RWPE1 (cell line): ENCODE data around the gene PABPC1L.

Experiments used
- CTCF ChIA-PET: fragments of 350-600 bp; sonication (Branson Sonifier 250); formaldehyde crosslinking; extraction: SDS; loops from one replicate; lab custom pipeline; 2021; lab: Yijun Ruan, JAX
- POLR2A ChIA-PET: fragments of 400-600 bp; formaldehyde crosslinking; extraction: SDS; loops from one replicate; lab custom pipeline; 2020; ENCODE audit warnings: antibody characterized with exemption; ENCODE audit not compliant: low non-redundant PET; lab: Yijun Ruan, JAX
- DNase-seq: peaks from one replicate; pipeline ENCODE4 v3.0.0; 2012; ENCODE audit warnings: low spot score
- H3K27ac ChIP-seq: fragments of 450-650 bp; 2 replicates; pipeline ENCODE4 v1.5.1; 2017
- CTCF ChIP-seq: fragments of 450-650 bp; conservative IDR thresholded peaks from 2 replicates; pipeline ENCODE4 v1.5.1; 2017; ENCODE audit warnings: low read depth, mild to moderate bottlenecking

The PABPC1L gene

GRCh38 chr20:44936510-44936909 lies 26.6 kb downstream of the PABPC1L start:
- ChIA-PET CTCF (interaction anchor here (0.5 to 0.6 kb wide), 2 partner anchors 54 to 334 kb away, joined by 3 to 4 read pairs; no protein-coding TSS in a partner anchor), POLR2A (no interaction called here)
- no peak for TF ChIP-seq CTCF

DNA sequence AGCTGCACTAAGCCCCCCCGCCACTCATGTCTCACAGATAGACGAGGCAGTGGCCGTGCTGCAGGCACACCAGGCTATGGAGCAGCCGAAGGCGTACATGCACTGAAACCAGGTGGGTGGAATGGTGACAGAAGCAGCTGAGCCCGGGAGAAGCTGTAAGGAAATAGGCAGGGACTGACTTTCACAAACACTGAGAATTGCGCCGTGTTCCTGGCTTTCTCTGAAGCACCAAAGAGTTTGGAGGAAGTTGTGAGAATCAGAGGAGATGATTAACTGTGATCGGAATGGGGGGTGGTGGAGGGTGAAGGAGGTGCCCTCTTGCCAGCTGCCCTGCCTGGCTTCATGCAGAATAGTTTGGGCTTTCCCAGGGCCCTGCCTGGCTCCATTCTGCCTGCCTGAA lies 28.8 kb downstream of the PABPC1L start:
- ChIA-PET CTCF (interaction anchor here (0.8 kb wide), 1 partner anchor 20 kb away, joined by 3 read pairs; no protein-coding TSS in a partner anchor), POLR2A (no interaction called here)
- no peak for TF ChIP-seq CTCF
- no peak for DNase-seq
- peak overlapping the region; percentile 24 for H3K27ac ChIP-seq

More at GRCh38 chr20:44936510-44936909, 26.6 kb downstream of the PABPC1L start:
- DNase-seq, result no peak
- no peak overlapping the region for H3K27ac ChIP-seq

DNA sequence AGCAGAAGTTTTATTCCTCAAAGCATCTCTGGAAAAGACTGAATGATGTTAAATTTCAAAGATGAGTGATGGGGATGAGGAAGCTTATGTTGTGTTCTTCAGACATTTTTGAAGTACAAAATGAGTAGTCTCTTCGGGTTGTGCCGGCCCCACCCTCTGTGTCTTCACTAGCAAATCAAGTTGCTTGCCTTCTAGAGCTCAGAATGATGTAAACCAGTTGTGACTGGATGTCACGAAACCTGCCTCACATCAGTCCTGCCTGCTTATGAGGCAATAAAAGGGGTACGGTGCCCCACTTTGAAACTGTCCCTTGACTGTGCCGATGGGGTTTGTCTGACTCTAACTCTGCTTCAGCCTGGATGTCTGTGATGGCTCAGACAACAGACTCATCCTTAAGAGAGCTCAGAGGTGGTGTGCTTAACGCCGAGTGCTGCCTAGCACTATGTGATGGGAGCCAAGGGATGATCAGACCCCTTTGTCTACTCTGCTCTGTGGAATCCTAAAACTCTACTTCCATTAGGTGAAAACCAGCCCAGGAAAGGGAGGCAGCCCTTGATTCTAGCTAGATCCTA lies 31.3 kb downstream of the PABPC1L start:
- no peak for TF ChIP-seq CTCF
- ChIA-PET POLR2A (interaction anchor here (0.6 kb wide), 1 partner anchor 533 kb away, joined by 8 read pairs; no protein-coding TSS in a partner anchor), CTCF (interaction anchor here (0.5 to 1.3 kb wide), 5 partner anchors 74 to 352 kb away, joined by 3 to 5 read pairs (median 3); no protein-coding TSS in a partner anchor)
- no peak for DNase-seq
- no peak overlapping the region for H3K27ac ChIP-seq

DNA sequence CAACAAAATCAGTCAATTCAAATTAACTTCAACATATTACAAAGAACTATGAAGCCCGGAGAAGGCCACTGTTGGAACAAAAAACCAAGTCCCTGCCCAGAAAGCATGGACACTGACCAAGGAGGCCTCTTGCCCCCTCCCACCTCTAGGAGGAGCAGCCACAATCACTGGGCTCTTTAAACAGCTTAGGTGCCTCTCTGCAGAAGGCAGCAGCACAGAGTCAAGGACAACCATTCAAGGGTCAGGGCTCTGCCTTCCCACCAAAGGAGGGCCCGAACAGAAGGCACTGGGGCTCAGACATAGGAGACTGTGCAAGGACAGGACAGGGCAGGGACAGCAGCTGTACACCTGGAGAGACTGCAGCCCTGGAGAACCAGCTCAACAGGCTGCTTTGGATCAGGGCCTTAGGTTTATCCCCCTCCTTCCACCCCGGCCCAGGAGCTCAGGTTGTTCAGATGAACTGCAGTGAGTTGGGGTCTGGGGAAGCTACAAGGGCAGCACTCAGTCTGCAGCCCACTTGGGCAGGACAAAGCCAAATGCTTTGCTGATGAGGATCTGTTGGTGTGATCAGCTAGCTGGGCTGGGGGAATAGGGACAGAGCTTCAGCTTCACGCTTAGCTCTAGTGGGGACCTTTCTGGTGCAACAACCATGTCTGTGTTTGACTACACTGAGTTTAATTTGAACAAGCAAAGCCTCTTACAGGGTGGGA lies 32.6 kb downstream of the PABPC1L start:
- TF ChIP-seq CTCF, result no peak
- no peak for DNase-seq
- ChIA-PET CTCF (interaction anchor here (0.5 to 1.4 kb wide), 6 partner anchors 10 to 351 kb away, joined by 3 to 7 read pairs (median 4); no protein-coding TSS in a partner anchor), POLR2A (interaction anchor here (0.7 kb wide), 2 partner anchors 9 to 12 kb away, joined by 3 read pairs; no protein-coding TSS in a partner anchor)
- H3K27ac ChIP-seq, result peak overlapping the region; percentile 15

DNA sequence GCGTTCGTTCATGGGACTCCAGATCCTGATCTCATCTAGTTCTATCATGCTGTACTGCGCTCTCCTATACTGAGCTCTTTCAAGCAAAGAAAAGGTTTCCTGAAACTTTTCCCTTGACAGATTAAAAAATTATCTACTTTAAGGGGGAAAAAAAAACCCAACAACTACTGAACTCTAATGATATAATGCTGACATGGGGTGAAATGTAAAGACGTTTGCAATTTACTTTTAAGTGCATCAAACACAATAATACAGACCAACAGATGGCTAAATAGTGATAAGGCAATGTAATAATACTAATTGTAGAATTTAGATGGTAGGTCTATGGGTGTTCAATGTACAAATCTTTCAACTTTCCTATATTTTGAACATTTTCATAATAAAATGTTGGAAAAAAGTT lies 34.0 kb downstream of the PABPC1L start:
- TF ChIP-seq CTCF, result no peak
- DNase-seq, result no peak
- no peak overlapping the region for H3K27ac ChIP-seq
- ChIA-PET POLR2A (no interaction called here), CTCF (interaction anchor here (1.4 kb wide), 1 partner anchor 195 kb away, joined by 7 read pairs; no protein-coding TSS in a partner anchor)

GRCh38 chr20:44945261-44945660 lies 35.4 kb downstream of the PABPC1L start:
- TF ChIP-seq CTCF, result no peak
- no peak overlapping the region for H3K27ac ChIP-seq
- CTCF ChIA-PET, result interaction anchor here (0.7 kb wide), 1 partner anchor 193 kb away, joined by 6 read pairs; no protein-coding TSS in a partner anchor
- POLR2A ChIA-PET, result interaction anchor here (0.7 kb wide), 1 partner anchor 13 kb away, joined by 4 read pairs; no protein-coding TSS in a partner anchor
- DNase-seq, result no peak
